GM23338 (cell line): ENCODE data around the gene UNK. TPM values are rescaled to one million over a fixed set of nuclear protein-coding genes. Genes with fewer than 3 reads are reported as not detected.
"Not testable (repeated sequence)": the region's sequence is repeated elsewhere in the genome, so short reads cannot be mapped to it uniquely, and the experiment has no call there.

Experiments
- ATAC-seq: fragments of 200-7000 bp; cut with Tn5 transposase; 3 replicates; pipeline ENCODE4 v1.9.1; 2020
- DNase-seq: peaks from one replicate; pipeline ENCODE4 v3.0.0-alpha.2; 2015; ENCODE audit warnings: low spot score
- H2AFZ ChIP-seq: fragments of 200-600 bp; sonication (generic); 2 replicates; pipeline ENCODE4 v1.8.0; 2016; ENCODE audit warnings: antibody characterized with exemption, mild to moderate bottlenecking, moderate library complexity
- H3F3A ChIP-seq: fragments of 200-600 bp; sonication (generic); replicated peaks from 2 replicates; pipeline ENCODE4 v1.8.0; 2017; ENCODE audit warnings: antibody characterized with exemption, mixed run types, low read depth
- H3K27ac ChIP-seq: fragments of 200-600 bp; sonication (generic); 2 replicates; pipeline ENCODE4 v1.6.1; 2016; ENCODE audit warnings: low read depth
- H3K27me3 ChIP-seq: fragments of 200-600 bp; sonication (generic); 2 replicates; pipeline ENCODE4 v1.8.0; 2016; ENCODE audit warnings: mild to moderate bottlenecking, mixed run types, moderate library complexity; ENCODE audit not compliant: insufficient read depth
- H3K36me3 ChIP-seq: fragments of 200-600 bp; sonication (generic); 2 replicates; pipeline ENCODE4 v1.8.0; 2016; ENCODE audit warnings: mild to moderate bottlenecking; ENCODE audit not compliant: insufficient read depth
- H3K4me1 ChIP-seq: fragments of 200-600 bp; sonication (generic); 2 replicates; pipeline ENCODE4 v1.8.0; 2016; ENCODE audit warnings: mild to moderate bottlenecking, moderate library complexity; ENCODE audit not compliant: insufficient read depth
- H3K4me2 ChIP-seq: fragments of 200-600 bp; sonication (generic); 2 replicates; pipeline ENCODE4 v1.7.1; 2017; ENCODE audit warnings: mixed run types
- H3K4me3 ChIP-seq: fragments of 200-600 bp; sonication (generic); 2 replicates; pipeline ENCODE4 v1.6.1; 2016; ENCODE audit warnings: mixed run types
- H3K79me2 ChIP-seq: fragments of 200-600 bp; sonication (generic); replicated peaks from 2 replicates; pipeline ENCODE4 v1.8.0; 2017; ENCODE audit warnings: mild to moderate bottlenecking; ENCODE audit not compliant: insufficient read depth
- H3K9me2 ChIP-seq: fragments of 200-600 bp; sonication (generic); 2 replicates; pipeline ENCODE4 v1.8.0; 2017; ENCODE audit not compliant: insufficient read depth
- H4K20me1 ChIP-seq: fragments of 200-600 bp; sonication (generic); replicated peaks from 2 replicates; pipeline ENCODE4 v1.8.0; 2017; ENCODE audit warnings: mild to moderate bottlenecking; ENCODE audit not compliant: insufficient read depth
- H3K27ac Mint-ChIP-seq: 2 replicates; pipeline ENCODE4 v1.8.0; 2020; ENCODE audit warnings: inconsistent platforms, mild to moderate bottlenecking, moderate library complexity, mixed read lengths
- H3K27me3 Mint-ChIP-seq: 3 replicates; pipeline ENCODE4 v1.8.0; 2022; ENCODE audit warnings: low read depth, mild to moderate bottlenecking, moderate library complexity, mixed read lengths, inconsistent platforms; ENCODE audit not compliant: insufficient read depth, poor library complexity
- H3K36me3 Mint-ChIP-seq: 3 replicates; pipeline ENCODE4 v1.8.0; 2021; ENCODE audit warnings: low read depth, mild to moderate bottlenecking, inconsistent platforms, moderate library complexity, mixed read lengths
- H3K4me1 Mint-ChIP-seq: 3 replicates; pipeline ENCODE4 v1.8.0; 2020; ENCODE audit warnings: mild to moderate bottlenecking, inconsistent platforms, mixed read lengths
- H3K4me3 Mint-ChIP-seq: 3 replicates; pipeline ENCODE4 v1.8.0; 2021; ENCODE audit warnings: moderate library complexity, mild to moderate bottlenecking, inconsistent platforms, mixed read lengths
- H3K9me3 Mint-ChIP-seq: 3 replicates; pipeline ENCODE4 v1.8.0; 2020; ENCODE audit warnings: moderate library complexity, mild to moderate bottlenecking, inconsistent platforms, mixed read lengths
- EZH2 ChIP-seq: fragments of 200-600 bp; sonication (generic); IDR thresholded peaks from one replicate; pipeline ENCODE4 v1.8.0; 2017; ENCODE audit warnings: antibody characterized with exemption, mild to moderate bottlenecking, low read depth; ENCODE audit not compliant: unreplicated experiment
- STAT1 ChIP-seq: IDR thresholded peaks from one replicate; pipeline ENCODE4 v1.6.1; 2016; ENCODE audit warnings: antibody characterized with exemption; ENCODE audit not compliant: unreplicated experiment
- polyA plus RNA-seq: library from polyadenylated mRNA; unstranded; fragments of >200 nt; fragmentation: Nextera tagmentation; extraction: Ambion mirVana; gene quantifications from 2 replicates; pipeline ENCODE4 v1.2.1, GENCODE V29; 2016
- total RNA-seq: library from RNA; depleted of rRNA; stranded (reverse); fragments of >200 nt; shearing (Covaris generic); gene quantifications from 2 replicates; pipeline ENCODE4 v1.2.3, GENCODE V29; 2014
- TF ChIP-seq, protein P1 (sequence below): IDR thresholded peaks from one replicate; pipeline ENCODE4 v1.6.1; 2018; ENCODE audit warnings: antibody characterized with exemption; ENCODE audit not compliant: unreplicated experiment
- TF ChIP-seq, protein P2 (sequence below): IDR thresholded peaks from 2 replicates; pipeline ENCODE4 v1.6.1; 2016; ENCODE audit warnings: antibody characterized with exemption
- TF ChIP-seq, protein P3 (sequence below), 2 experiments: fragments of 200-600 bp in 1 of 2; sonication (generic) in 1 of 2; conservative IDR thresholded peaks; 2 replicates each; pipeline versions ENCODE4 v1.5.1 to v1.6.1; 2016 to 2017; ENCODE audit warnings: antibody characterized with exemption in 2 of 2, low read depth in 2 of 2, mild to moderate bottlenecking in 2 of 2, moderate library complexity in 1 of 2

The UNK gene
- total and polyA plus RNA-seq, 2 experiments from 2014 or later: 21.8 to 65.2 TPM

DNA sequence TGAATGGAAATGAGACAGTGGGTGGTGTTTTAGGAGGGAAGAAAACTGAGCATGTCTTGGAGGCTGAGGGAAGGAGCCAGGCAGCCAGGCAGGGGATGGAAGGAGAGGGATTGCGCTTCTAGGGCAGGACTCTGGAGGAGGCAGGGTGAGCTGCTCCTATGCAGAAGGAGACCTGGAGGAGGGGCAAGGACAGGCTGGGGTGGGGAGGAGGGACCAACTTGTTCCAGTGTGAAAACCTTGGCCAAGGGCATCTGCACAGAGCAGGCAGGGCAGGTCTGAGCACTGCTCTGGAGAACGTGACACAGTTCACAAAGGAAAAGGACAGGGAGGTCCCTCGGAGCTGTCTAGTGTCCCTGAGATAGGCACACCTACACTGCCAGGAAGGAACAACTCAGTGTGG, 25.1 kb upstream of the UNK start:
- Histone ChIP-seq H3F3A (no peaks in the 10 kb centered on the region), H3K79me2 (no peaks in the 10 kb centered on the region), H3K27ac (no peak overlapping the region), H3K4me1 (no peaks in the 10 kb centered on the region; the same call in 1 of the 2 replicates), H3K27me3 (no peaks in the 10 kb centered on the region), H4K20me1 (no peaks in the 10 kb centered on the region), H3K4me3 (no peak overlapping the region), H3K4me2 (no peak overlapping the region), H3K9me2 (no peaks in the 10 kb centered on the region), H2AFZ (no peak overlapping the region), H3K36me3 (no peaks in the 10 kb centered on the region)
- DNase-seq (no peak), ATAC-seq (no peak)
- Mint-ChIP-seq H3K27me3 (peaks cover 22% of the 10 kb centered on the region), H3K27ac (no peak overlapping the region), H3K9me3 (no peaks in the 10 kb centered on the region; the same call in 2 of the 3 replicates), H3K4me3 (no peak overlapping the region), H3K36me3 (no peaks in the 10 kb centered on the region; the same call in 2 of the 3 replicates), H3K4me1 (peaks cover 14% of the 10 kb centered on the region)
- TF ChIP-seq, protein P1, sequence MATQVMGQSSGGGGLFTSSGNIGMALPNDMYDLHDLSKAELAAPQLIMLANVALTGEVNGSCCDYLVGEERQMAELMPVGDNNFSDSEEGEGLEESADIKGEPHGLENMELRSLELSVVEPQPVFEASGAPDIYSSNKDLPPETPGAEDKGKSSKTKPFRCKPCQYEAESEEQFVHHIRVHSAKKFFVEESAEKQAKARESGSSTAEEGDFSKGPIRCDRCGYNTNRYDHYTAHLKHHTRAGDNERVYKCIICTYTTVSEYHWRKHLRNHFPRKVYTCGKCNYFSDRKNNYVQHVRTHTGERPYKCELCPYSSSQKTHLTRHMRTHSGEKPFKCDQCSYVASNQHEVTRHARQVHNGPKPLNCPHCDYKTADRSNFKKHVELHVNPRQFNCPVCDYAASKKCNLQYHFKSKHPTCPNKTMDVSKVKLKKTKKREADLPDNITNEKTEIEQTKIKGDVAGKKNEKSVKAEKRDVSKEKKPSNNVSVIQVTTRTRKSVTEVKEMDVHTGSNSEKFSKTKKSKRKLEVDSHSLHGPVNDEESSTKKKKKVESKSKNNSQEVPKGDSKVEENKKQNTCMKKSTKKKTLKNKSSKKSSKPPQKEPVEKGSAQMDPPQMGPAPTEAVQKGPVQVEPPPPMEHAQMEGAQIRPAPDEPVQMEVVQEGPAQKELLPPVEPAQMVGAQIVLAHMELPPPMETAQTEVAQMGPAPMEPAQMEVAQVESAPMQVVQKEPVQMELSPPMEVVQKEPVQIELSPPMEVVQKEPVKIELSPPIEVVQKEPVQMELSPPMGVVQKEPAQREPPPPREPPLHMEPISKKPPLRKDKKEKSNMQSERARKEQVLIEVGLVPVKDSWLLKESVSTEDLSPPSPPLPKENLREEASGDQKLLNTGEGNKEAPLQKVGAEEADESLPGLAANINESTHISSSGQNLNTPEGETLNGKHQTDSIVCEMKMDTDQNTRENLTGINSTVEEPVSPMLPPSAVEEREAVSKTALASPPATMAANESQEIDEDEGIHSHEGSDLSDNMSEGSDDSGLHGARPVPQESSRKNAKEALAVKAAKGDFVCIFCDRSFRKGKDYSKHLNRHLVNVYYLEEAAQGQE: no peak
- TF ChIP-seq, protein P2, sequence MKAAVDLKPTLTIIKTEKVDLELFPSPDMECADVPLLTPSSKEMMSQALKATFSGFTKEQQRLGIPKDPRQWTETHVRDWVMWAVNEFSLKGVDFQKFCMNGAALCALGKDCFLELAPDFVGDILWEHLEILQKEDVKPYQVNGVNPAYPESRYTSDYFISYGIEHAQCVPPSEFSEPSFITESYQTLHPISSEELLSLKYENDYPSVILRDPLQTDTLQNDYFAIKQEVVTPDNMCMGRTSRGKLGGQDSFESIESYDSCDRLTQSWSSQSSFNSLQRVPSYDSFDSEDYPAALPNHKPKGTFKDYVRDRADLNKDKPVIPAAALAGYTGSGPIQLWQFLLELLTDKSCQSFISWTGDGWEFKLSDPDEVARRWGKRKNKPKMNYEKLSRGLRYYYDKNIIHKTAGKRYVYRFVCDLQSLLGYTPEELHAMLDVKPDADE: no peak
- no peak for TF ChIP-seq EZH2
- TF ChIP-seq STAT1: no peak
- TF ChIP-seq, protein P3, sequence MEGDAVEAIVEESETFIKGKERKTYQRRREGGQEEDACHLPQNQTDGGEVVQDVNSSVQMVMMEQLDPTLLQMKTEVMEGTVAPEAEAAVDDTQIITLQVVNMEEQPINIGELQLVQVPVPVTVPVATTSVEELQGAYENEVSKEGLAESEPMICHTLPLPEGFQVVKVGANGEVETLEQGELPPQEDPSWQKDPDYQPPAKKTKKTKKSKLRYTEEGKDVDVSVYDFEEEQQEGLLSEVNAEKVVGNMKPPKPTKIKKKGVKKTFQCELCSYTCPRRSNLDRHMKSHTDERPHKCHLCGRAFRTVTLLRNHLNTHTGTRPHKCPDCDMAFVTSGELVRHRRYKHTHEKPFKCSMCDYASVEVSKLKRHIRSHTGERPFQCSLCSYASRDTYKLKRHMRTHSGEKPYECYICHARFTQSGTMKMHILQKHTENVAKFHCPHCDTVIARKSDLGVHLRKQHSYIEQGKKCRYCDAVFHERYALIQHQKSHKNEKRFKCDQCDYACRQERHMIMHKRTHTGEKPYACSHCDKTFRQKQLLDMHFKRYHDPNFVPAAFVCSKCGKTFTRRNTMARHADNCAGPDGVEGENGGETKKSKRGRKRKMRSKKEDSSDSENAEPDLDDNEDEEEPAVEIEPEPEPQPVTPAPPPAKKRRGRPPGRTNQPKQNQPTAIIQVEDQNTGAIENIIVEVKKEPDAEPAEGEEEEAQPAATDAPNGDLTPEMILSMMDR (conservative IDR thresholded peaks at IDR 0.05; ENCODE audit: low read depth in 2 of 2): no peak

DNA sequence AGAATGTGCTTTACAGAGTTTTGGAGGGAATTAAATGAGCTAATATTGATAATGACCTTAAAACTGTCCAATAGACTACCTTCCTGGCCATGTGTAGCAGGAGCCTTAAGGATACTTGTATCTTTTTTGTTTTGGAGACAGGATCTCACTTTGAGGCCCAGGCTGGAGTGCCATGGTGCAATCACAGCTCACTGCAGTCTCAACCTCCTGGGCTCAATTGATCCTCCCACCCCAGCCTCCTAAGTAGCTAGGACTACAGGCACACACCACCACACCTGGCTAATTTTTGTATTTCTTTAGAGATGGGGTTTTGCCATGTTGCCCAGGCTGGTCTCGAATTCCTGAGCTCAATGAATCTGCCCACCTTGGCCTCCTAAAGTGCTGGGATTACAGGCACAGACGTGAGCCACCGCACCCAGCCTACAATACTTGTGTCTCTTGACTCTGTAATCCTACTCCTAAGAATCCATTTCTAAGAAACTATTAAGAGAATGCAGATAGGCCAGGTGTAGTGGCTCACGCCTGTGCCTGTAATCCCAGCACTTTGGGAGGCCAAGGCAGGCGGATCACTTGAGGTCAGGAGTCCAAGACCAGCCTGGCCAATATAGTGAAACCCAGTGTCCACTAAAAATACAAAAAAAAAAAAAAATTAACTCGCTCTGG, 24.5 kb upstream of the UNK start:
- not testable (repeated sequence) for H4K20me1 ChIP-seq, DNase-seq, ATAC-seq, H3K27me3 ChIP-seq, H2AFZ ChIP-seq, H3K4me3 Mint-ChIP-seq, H3K36me3 ChIP-seq, H3K9me2 ChIP-seq, H3K4me3 ChIP-seq, H3K36me3 Mint-ChIP-seq, H3K4me1 Mint-ChIP-seq, H3F3A ChIP-seq, H3K27ac ChIP-seq, H3K9me3 Mint-ChIP-seq, H3K79me2 ChIP-seq, H3K27ac Mint-ChIP-seq, H3K4me2 ChIP-seq, H3K4me1 ChIP-seq
- H3K27me3 Mint-ChIP-seq: peaks cover 17% of the 10 kb centered on the region
